NT2/D1 (cell line): ENCODE measurements around the gene EMID1.

Experiments
- DNase-seq: peaks from one replicate; pipeline ENCODE4 v3.0.0-alpha.2; 2011; ENCODE audit warnings: low read depth, low spot score
- H3K27me3 ChIP-seq: 2 replicates; pipeline ENCODE4 v1.6.0; 2011; ENCODE audit warnings: mild to moderate bottlenecking; ENCODE audit not compliant: insufficient read length, insufficient read depth
- H3K36me3 ChIP-seq: 2 replicates; pipeline ENCODE4 v1.6.1; 2011; ENCODE audit warnings: mild to moderate bottlenecking, low read length, mixed read lengths; ENCODE audit not compliant: insufficient read depth, insufficient read length
- H3K4me1 ChIP-seq: 2 replicates; pipeline ENCODE4 v1.5.1; 2011; ENCODE audit not compliant: insufficient read depth, insufficient read length
- H3K4me3 ChIP-seq: 2 replicates; pipeline ENCODE4 v1.5.1; 2011; ENCODE audit warnings: low read depth; ENCODE audit not compliant: insufficient read length
- H3K9ac ChIP-seq: 2 replicates; pipeline ENCODE4 v1.6.0; 2011; ENCODE audit warnings: low read depth; ENCODE audit not compliant: insufficient read length
- H3K9me3 ChIP-seq: 2 replicates; pipeline ENCODE4 v1.5.1; 2011; ENCODE audit warnings: mild to moderate bottlenecking, low read length; ENCODE audit not compliant: insufficient read depth
- SUZ12 ChIP-seq: IDR thresholded peaks from 2 replicates; pipeline ENCODE4 v1.6.1; 2011; ENCODE audit not compliant: insufficient read length, insufficient read depth; ENCODE audit errors: extremely low read depth
- YY1 ChIP-seq: IDR thresholded peaks from 2 replicates; pipeline ENCODE4 v1.6.1; 2011; ENCODE audit not compliant: insufficient read length, insufficient read depth
- ZNF274 ChIP-seq: IDR thresholded peaks from 2 replicates; pipeline ENCODE4 v1.6.1; 2011; ENCODE audit warnings: mild to moderate bottlenecking, low read depth, low read length

The EMID1 gene

GRCh38 chr22:29165321-29166060 is 40.2 kb upstream of the EMID1 start:
- Histone ChIP-seq H3K9me3 (no peaks in the 10 kb centered on the region), H3K4me3 (no peak overlapping the region), H3K4me1 (no peaks in the 10 kb centered on the region), H3K9ac (no peak overlapping the region), H3K27me3 (no peaks in the 10 kb centered on the region), H3K36me3 (no peaks in the 10 kb centered on the region)
- no peak for TF ChIP-seq YY1
- TF ChIP-seq ZNF274, result no peak
- TF ChIP-seq SUZ12, result no peak
- DNase-seq, result no peak

GRCh38 chr22:29166180-29166579 is 39.5 kb upstream of the EMID1 start:
- TF ChIP-seq SUZ12, result no peak
- TF ChIP-seq ZNF274, result no peak
- no peak for TF ChIP-seq YY1
- DNase-seq, result no peak

GRCh38 chr22:29167032-29167911 is 38.4 kb upstream of the EMID1 start:
- no peak overlapping the region for H3K4me3 ChIP-seq
- no peak overlapping the region for H3K9ac ChIP-seq
- H3K27me3 ChIP-seq, result no peaks in the 10 kb centered on the region
- no peaks in the 10 kb centered on the region for H3K4me1 ChIP-seq
- DNase-seq, result no peak
- H3K9me3 ChIP-seq, result no peaks in the 10 kb centered on the region
- H3K36me3 ChIP-seq, result no peaks in the 10 kb centered on the region
- TF ChIP-seq YY1 (no peak), SUZ12 (no peak), ZNF274 (no peak)

More at GRCh38 chr22:29166180-29166579, 39.5 kb upstream of the EMID1 start:
- Histone ChIP-seq H3K9me3 (no peaks in the 10 kb centered on the region), H3K27me3 (no peaks in the 10 kb centered on the region), H3K4me1 (no peaks in the 10 kb centered on the region), H3K36me3 (no peaks in the 10 kb centered on the region), H3K9ac (no peak overlapping the region), H3K4me3 (no peak overlapping the region)

GRCh38 chr22:29171721-29172120 is 34.0 kb upstream of the EMID1 start:
- Histone ChIP-seq H3K9ac (no peak overlapping the region), H3K4me1 (no peaks in the 10 kb centered on the region), H3K27me3 (no peaks in the 10 kb centered on the region), H3K36me3 (no peaks in the 10 kb centered on the region), H3K4me3 (no peak overlapping the region), H3K9me3 (peaks cover 11% of the 10 kb centered on the region)
- no peak for TF ChIP-seq SUZ12
- no peak for TF ChIP-seq YY1
- no peak for TF ChIP-seq ZNF274
- DNase-seq, result no peak

GRCh38 chr22:29172216-29172615 is 33.5 kb upstream of the EMID1 start:
- DNase-seq, result no peak
- Histone ChIP-seq H3K9me3 (peaks cover 11% of the 10 kb centered on the region), H3K4me3 (no peak overlapping the region), H3K36me3 (no peaks in the 10 kb centered on the region), H3K27me3 (no peaks in the 10 kb centered on the region), H3K4me1 (no peaks in the 10 kb centered on the region), H3K9ac (no peak overlapping the region)
- TF ChIP-seq SUZ12 (no peak), YY1 (no peak), ZNF274 (no peak)

- no peaks in the 10 kb centered on the region for H3K27me3 ChIP-seq
- no peaks in the 10 kb centered on the region for H3K36me3 ChIP-seq
- no peaks in the 10 kb centered on the region for H3K4me1 ChIP-seq
- no peak overlapping the region for H3K4me3 ChIP-seq
- no peak for TF ChIP-seq YY1
- TF ChIP-seq ZNF274, result no peak
- no peak for TF ChIP-seq SUZ12
- DNase-seq, result no peak
- H3K9me3 ChIP-seq, result peaks cover 11% of the 10 kb centered on the region
- no peak overlapping the region for H3K9ac ChIP-seq
Measured at GRCh38 chr22:29175312-29175835, 30.3 kb upstream of the EMID1 start.
